ENCODE measurements around the gene TTC5.

DNA sequence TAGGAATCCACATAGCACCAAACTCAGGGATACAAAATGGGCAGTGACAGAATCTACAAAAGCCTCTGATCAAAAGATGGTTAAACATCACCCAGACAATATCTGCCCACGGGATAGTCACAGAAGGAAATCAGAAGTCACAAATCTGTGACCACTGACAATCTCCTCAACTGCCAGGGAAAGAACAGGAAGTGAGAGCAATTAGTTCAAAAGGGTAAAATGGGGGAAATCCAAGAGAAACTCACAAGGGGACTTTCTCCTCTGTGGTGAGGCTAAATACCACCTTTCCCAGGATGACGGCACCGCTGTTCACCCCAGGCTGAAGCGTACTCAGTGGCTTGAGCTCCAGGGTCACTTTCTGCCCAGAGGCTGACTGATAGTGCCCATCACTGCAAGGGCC, 10.7 kb downstream of the TTC5 start:
- TF ChIP-seq, protein P1, sequence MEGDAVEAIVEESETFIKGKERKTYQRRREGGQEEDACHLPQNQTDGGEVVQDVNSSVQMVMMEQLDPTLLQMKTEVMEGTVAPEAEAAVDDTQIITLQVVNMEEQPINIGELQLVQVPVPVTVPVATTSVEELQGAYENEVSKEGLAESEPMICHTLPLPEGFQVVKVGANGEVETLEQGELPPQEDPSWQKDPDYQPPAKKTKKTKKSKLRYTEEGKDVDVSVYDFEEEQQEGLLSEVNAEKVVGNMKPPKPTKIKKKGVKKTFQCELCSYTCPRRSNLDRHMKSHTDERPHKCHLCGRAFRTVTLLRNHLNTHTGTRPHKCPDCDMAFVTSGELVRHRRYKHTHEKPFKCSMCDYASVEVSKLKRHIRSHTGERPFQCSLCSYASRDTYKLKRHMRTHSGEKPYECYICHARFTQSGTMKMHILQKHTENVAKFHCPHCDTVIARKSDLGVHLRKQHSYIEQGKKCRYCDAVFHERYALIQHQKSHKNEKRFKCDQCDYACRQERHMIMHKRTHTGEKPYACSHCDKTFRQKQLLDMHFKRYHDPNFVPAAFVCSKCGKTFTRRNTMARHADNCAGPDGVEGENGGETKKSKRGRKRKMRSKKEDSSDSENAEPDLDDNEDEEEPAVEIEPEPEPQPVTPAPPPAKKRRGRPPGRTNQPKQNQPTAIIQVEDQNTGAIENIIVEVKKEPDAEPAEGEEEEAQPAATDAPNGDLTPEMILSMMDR (conservative IDR thresholded peaks at IDR 0.05; ENCODE audit: low read length) = no peak
- TF ChIP-seq EZH2phosphoT487 (IDR thresholded peaks at IDR 0.05; ENCODE audit: borderline replicate concordance) = no peak

All from Loucy (cell line).